Epithelial cell of esophagus (primary cell): Measurements from ENCODE around the gene GPX3.

ENCODE experiments used
- DNase-seq: peaks from one replicate; pipeline ENCODE4 v3.0.0; 2010; ENCODE audit warnings: low read depth
- H3K4me3 ChIP-seq: 2 replicates; pipeline ENCODE4 v1.5.1; 2011; ENCODE audit warnings: mild to moderate bottlenecking, low read length, control low read depth
- CTCF ChIP-seq: IDR thresholded peaks from 2 replicates; pipeline ENCODE4 v1.5.1; 2011; ENCODE audit warnings: low read depth, mild to moderate bottlenecking, low read length, control low read depth, inconsistent platforms; ENCODE audit not compliant: insufficient read depth; ENCODE audit errors: missing control alignments

Gene GPX3

DNA sequence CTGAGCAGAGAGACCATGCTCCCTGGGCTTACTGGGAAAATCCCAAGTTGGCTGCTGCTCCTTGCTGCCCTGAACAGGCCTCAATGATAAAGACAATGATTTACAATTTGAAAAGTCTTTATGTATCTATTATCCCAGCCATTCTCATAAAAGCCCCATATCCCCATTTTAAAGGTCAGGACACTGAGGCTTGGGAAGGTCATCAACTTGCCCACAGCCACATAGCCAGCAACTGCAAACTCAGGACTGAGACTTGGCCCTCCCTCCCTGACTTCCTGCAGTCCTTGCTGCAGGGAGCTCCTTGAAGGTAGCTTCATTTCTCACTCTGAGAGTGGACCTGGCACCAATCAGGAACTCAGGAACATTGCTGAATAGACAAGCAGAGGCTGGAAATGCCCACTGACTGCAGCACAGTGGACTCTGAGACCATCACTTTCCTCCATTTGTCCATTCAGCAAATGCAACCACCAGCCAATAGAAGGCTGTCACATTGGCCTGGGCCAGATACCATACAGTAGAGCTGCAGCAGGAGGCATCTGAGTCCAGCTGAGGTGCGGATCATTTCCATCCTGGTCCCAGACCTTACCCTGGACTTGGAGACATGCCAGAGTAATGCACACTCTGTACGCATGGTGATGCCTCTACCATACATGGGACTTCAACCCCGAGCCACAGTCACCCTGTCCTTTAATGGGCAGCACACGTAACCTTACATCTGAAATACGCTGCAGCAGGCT lies 42.2 kb downstream of the GPX3 start:
- no peak overlapping the region for H3K4me3 ChIP-seq
- no peak for DNase-seq
- no peak for TF ChIP-seq CTCF

DNA sequence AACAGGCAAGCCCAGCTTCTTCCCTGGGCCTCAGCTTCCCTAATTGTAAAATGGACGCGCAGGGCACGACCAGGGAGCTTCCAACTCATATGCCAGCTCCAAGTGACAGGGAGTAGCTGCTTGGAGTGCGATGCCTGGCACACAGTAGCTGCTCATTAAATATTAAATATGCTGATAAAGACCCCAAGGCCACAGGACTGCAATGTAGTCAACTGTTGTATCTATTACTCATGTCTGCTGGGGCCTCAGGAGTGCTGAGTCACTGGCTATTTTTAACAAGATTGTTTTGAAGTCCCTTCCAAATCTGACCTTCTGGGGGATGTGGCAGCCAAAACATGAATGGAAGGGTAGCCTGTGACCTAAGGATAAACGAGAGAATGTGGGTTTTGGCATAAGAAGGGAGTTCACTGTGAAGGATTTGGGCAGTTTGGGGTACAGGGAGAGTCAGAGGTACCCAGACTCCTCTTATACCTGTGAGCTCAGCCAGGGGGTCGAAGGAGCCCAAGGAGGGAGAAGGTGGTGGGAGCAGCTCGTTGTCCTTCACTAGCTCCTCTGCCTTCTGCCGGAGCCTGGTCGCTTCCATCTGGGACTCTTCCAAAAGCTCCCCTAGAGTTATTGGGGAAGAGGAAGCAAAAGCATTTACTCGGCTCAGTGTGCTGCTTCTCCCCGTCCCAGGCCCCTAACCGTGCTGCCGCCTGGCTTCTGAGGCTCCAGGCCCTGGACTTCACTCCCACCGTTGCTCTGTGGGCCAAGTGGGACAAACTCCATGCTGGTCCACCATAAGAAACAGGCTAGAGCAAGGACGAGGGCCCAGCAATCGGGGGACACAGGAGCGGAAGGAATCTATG lies 43.0 kb downstream of the GPX3 start:
- no peak for TF ChIP-seq CTCF
- no peak overlapping the region for H3K4me3 ChIP-seq
- peak; percentile 46 for DNase-seq

DNA sequence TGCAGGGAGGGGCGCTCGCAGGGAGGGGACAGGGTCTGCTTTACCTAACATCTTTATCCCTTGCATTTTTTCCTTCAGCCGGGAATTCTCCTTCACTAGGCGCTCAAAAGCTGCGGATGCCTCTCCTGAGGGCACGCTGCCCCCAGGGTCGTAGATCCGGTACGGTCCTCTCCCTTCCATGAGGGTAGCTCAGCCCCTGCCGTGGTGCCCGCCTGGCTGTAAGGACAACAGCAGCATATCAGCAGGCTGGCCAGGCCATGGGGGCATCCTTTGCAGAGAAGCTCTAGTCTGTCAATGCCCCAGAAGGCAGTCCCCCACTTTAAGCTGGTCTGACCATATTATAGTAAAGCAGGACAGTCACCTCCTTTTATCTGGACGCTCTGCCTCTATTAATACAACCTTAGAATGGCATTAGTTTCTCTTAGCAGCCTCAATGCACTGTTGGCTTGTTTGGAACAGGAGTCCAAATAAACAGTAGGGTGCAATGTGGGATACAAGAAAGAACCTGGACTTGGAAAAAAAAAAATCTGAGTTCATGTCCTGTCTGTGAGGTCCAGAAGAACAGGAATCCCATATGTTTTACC lies 44.6 kb downstream of the GPX3 start:
- H3K4me3 ChIP-seq = no peak overlapping the region
- DNase-seq = no peak
- TF ChIP-seq CTCF = no peak

- no peak overlapping the region for H3K4me3 ChIP-seq
- no peak for DNase-seq
- TF ChIP-seq CTCF = no peak
Observed at GRCh38 chr5:151065609-151066008, 45.2 kb downstream of the GPX3 start.

DNA sequence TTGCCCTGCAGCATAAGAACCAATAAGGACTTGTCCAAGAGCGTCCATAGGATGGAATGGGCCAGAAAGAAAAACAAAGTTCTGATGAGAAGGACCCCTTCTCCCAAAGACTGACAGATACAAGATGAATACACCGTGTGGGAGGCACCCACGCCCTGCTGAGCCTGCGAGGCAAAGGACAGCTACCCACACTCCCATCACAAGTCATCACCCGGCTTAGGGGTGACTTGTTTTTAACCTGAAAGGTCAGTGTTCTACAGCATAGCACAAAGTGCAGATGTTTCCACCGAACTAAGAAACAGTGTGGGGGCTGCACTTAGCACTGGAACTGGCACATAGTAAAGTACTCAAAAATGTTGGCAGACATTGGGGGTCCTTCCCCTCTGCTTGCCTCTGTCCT lies 46.5 kb downstream of the GPX3 start:
- no peak for TF ChIP-seq CTCF
- no peak for DNase-seq
- no peak overlapping the region for H3K4me3 ChIP-seq

GRCh38 chr5:151067632-151068432 lies 47.4 kb downstream of the GPX3 start:
- no peak for TF ChIP-seq CTCF
- H3K4me3 ChIP-seq = no peak overlapping the region
- DNase-seq = no peak
